Lower leg skin (tissue), 3 donors: ENCODE measurements around the gene CLCA2.

ENCODE experiments used
- POLR2A ChIP-seq, 2 donors: fragments of 450-650 bp; IDR thresholded peaks; one replicate each; pipeline ENCODE4 v1.6.1; 2016 to 2017; ENCODE audit warnings: antibody characterized with exemption in 2 of 2, mild to moderate bottlenecking in 1 of 2, moderate library complexity in 1 of 2
- TF ChIP-seq, protein P1 (sequence below), 3 donors: fragments of 450-650 bp; IDR thresholded peaks; one replicate each; pipeline ENCODE4 v1.5.1; 2016; ENCODE audit warnings: antibody characterized with exemption in 3 of 3, mild to moderate bottlenecking in 3 of 3, moderate library complexity in 2 of 3

DNA sequence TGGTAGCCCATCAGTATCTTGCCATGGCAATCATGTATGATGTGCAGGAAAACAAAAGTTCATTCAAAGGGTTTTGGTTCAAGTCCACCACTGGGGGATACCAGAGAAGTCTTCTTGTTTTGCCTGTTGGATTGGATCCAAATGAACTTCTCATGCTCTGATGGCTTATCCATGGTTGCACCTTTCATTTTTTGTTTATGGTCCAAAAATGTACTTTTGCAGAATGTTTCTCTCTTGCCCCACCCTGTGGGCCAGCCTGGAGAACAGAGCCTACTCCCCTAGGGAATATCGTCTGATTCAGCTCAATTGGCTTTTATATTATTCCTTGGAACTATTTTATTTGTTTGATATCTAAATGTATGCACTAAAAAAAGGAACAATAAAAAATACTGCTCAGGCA, 24.7 kb downstream of the CLCA2 start:
- TF ChIP-seq, protein P1, sequence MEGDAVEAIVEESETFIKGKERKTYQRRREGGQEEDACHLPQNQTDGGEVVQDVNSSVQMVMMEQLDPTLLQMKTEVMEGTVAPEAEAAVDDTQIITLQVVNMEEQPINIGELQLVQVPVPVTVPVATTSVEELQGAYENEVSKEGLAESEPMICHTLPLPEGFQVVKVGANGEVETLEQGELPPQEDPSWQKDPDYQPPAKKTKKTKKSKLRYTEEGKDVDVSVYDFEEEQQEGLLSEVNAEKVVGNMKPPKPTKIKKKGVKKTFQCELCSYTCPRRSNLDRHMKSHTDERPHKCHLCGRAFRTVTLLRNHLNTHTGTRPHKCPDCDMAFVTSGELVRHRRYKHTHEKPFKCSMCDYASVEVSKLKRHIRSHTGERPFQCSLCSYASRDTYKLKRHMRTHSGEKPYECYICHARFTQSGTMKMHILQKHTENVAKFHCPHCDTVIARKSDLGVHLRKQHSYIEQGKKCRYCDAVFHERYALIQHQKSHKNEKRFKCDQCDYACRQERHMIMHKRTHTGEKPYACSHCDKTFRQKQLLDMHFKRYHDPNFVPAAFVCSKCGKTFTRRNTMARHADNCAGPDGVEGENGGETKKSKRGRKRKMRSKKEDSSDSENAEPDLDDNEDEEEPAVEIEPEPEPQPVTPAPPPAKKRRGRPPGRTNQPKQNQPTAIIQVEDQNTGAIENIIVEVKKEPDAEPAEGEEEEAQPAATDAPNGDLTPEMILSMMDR (IDR thresholded peaks at IDR 0.05) = no peak
- no peak for TF ChIP-seq POLR2A (IDR thresholded peaks at IDR 0.05)
